ENCODE measurements around the gene UQCC3.

DNA sequence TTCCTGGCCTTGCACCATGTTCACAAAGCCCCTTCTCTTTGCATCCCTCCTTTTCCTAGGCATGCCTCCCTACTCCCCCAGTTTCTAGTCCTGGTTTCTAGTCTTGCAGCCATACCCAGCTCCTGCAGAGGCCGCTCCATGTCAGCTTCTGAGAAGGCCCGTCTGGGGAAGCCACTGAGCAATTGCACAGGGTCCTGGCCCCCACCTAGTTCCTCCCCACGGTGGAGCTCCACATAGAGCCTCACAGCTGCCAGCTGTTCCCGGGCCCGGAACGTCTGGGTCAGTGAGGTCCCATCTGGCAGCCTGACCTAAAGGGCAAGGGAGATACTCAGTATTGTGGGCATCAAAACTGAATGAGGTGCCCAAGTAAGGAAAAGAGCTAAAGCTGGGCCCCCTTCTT lies 5.2 kb downstream of the UQCC3 start:
- TF ChIP-seq FOS (IDR thresholded peaks at IDR 0.05; ENCODE audit: borderline replicate concordance, insufficient read depth, low read length) (no peak), CTCF (IDR thresholded peaks at IDR 0.05; ENCODE audit: extremely low read depth in 1 of 2, insufficient read depth in 1 of 2, low read depth in 1 of 2, low read length in 2 of 2) (no peak)

Measured in endothelial cell of umbilical vein (primary cell).